K562 (cell line): ENCODE data around the gene MARK2. TPM values are rescaled to one million over a fixed set of nuclear protein-coding genes. Genes with fewer than 3 reads are reported as not detected.

Experiments
- CEBPB ChIP-seq: fragments of 450-650 bp; IDR thresholded peaks from 2 replicates; pipeline ENCODE4 v1.6.1; 2016; ENCODE audit warnings: missing genetic modification characterization, missing compliant biosample characterization
- CREB3L1 ChIP-seq: fragments of 450-650 bp; IDR thresholded peaks from 2 replicates; pipeline ENCODE4 v1.6.1; 2014; ENCODE audit warnings: low read depth, mild to moderate bottlenecking, moderate library complexity, borderline replicate concordance
- CTCFL ChIP-seq: IDR thresholded peaks from 2 replicates; pipeline ENCODE4 v1.6.1; 2011; ENCODE audit warnings: borderline replicate concordance, low read depth, mild to moderate bottlenecking, moderate library complexity, low read length; ENCODE audit not compliant: insufficient read depth, poor library complexity, severe bottlenecking
- DACH1 ChIP-seq: fragments of 450-650 bp; IDR thresholded peaks from 2 replicates; pipeline ENCODE4 v1.6.1; 2018; ENCODE audit not compliant: partially characterized antibody
- EP300 ChIP-seq: IDR thresholded peaks from 2 replicates; pipeline ENCODE4 v1.6.1; 2012; ENCODE audit warnings: low read length, improper control_type of control experiment
- EP400 ChIP-seq: fragments of 450-650 bp; IDR thresholded peaks from 2 replicates; pipeline ENCODE4 v1.6.1; 2017; ENCODE audit warnings: antibody characterized with exemption, mild to moderate bottlenecking, moderate library complexity
- MAZ ChIP-seq, 2 experiments: fragments of 450-650 bp in 1 of 2; sonication (generic) in 1 of 2; formaldehyde crosslinking; IDR thresholded peaks in 1 of 2; conservative IDR thresholded peaks in 1 of 2; 2 replicates each; pipeline versions ENCODE4 v1.4.0 to v1.5.0; 2020; ENCODE audit warnings: mild to moderate bottlenecking in 1 of 2, missing genetic modification reagents in 1 of 2
- PCBP1 ChIP-seq: fragments of 200-400 bp; formaldehyde crosslinking; IDR thresholded peaks from 2 replicates; pipeline ENCODE4 v1.6.1; 2018; ENCODE audit warnings: mild to moderate bottlenecking, low read depth, low read length; ENCODE audit not compliant: poor library complexity, severe bottlenecking
- POLR2G ChIP-seq: fragments of 200-400 bp; formaldehyde crosslinking; IDR thresholded peaks from 2 replicates; pipeline ENCODE4 v1.6.1; 2017; ENCODE audit warnings: low read depth, mild to moderate bottlenecking, antibody characterized with exemption, low read length, moderate library complexity
- RBFOX2 ChIP-seq: fragments of 200-400 bp; formaldehyde crosslinking; IDR thresholded peaks from 2 replicates; pipeline ENCODE4 v1.6.1; 2017; ENCODE audit warnings: low read depth, mild to moderate bottlenecking, low read length, moderate library complexity
- U2AF2 ChIP-seq: fragments of 200-400 bp; formaldehyde crosslinking; optimal IDR thresholded peaks from 2 replicates; pipeline ENCODE3; 2017; ENCODE audit warnings: low read depth, mild to moderate bottlenecking, low read length
- USF1 ChIP-seq: sonication (generic); formaldehyde crosslinking; IDR thresholded peaks from 2 replicates; pipeline ENCODE4 v1.9.0; 2022; ENCODE audit warnings: mild to moderate bottlenecking, missing genetic modification reagents
- USF2 ChIP-seq: sonication (generic); formaldehyde crosslinking; IDR thresholded peaks from 2 replicates; pipeline ENCODE4 v1.5.0; 2020; ENCODE audit warnings: missing genetic modification reagents
- ZFP91 ChIP-seq: sonication (generic); formaldehyde crosslinking; IDR thresholded peaks from 2 replicates; pipeline ENCODE4 v1.8.0; 2022; ENCODE audit warnings: mild to moderate bottlenecking, missing genetic modification reagents
- polyA plus RNA-seq, 8 experiments: library from polyadenylated mRNA; depleted of rRNA in 4 of 8; stranded (reverse) in 5 of 8; unstranded in 3 of 8; fragments of >200 nt; fragmentation: Nextera tagmentation in 2 of 8; fragmentation: Illumina TruSeq in 1 of 8; extraction: Ambion mirVana in 2 of 8; extraction: Trizol in 1 of 8; gene quantifications; 2 replicates each; pipeline versions ENCODE4 v1.2.1 to v1.2.3, GENCODE V29; 2011 to 2014; ENCODE audit warnings: inconsistent platforms in 1 of 8, missing spikeins in 1 of 8
- total RNA-seq, 7 experiments: library from RNA; depleted of rRNA in 6 of 7; stranded (reverse); fragments of >200 nt in 6 of 7; fragmentation: Illumina TruSeq in 2 of 7; extraction: Trizol in 2 of 7; gene quantifications; 2 replicates each; pipeline versions ENCODE4 v1.2.1 to v1.2.3, GENCODE V29; 2011 to 2021; ENCODE audit warnings: low replicate concordance in 1 of 7

MARK2 gene
- total and polyA plus RNA-seq, 9 of the 15 experiments (the other 6 are each of a cell fraction or from before 2014, with no cell fraction given) = 0.32 to 43.5 (median 15.1) TPM

- TF ChIP-seq CTCFL (no peak), ZFP91 (CRISPR knock-in tag) (peak; percentile 93), USF2 (CRISPR knock-in tag) (peak; percentile 44), MAZ (CRISPR knock-in tag; conservative IDR thresholded peaks at IDR 0.05 in 1 of 2, IDR thresholded peaks at IDR 0.05 in 1 of 2) (0 out of 4 replicates have a peak, but pooled peaks have one; percentile 35 to 39), USF1 (peak; percentile 50; the same call in 1 of the 2 replicates), U2AF2 (no peak), EP300 (peak; percentile 4; the same call in 1 of the 2 replicates), POLR2G (peak; percentile 55; the same call in 1 of the 2 replicates), DACH1 (no peak), EP400 (0 out of 2 replicates have a peak, but pooled peaks have one; percentile 45), CREB3L1 (peak; percentile 74; the same call in 1 of the 2 replicates), RBFOX2 (peak; percentile 63), PCBP1 (peak; percentile 63), CEBPB (tag) (no peak)
Observed at GRCh38 chr11:63919267-63920125, 80.6 kb downstream of the MARK2 start (continued).
